Esophagus muscularis mucosa (tissue), 4 donors: Measurements from ENCODE around the gene MAML3.

Experiments
- EP300 ChIP-seq: sonication (generic); formaldehyde crosslinking; IDR thresholded peaks from one replicate; pipeline ENCODE4 v1.6.1; 2017; ENCODE audit warnings: antibody characterized with exemption
- POLR2A ChIP-seq: fragments of 450-650 bp; IDR thresholded peaks from one replicate; pipeline ENCODE4 v1.6.1; 2017; ENCODE audit warnings: antibody characterized with exemption, moderate library complexity, mild to moderate bottlenecking, low read depth
- TF ChIP-seq, protein P1 (sequence below), 3 experiments: fragments of 200-600 bp in 2 of 3; fragments of 450-650 bp in 1 of 3; sonication (generic) in 2 of 3; IDR thresholded peaks; one replicate each; pipeline ENCODE4 v1.5.1; 2017 to 2019; ENCODE audit warnings: antibody characterized with exemption in 3 of 3, mild to moderate bottlenecking in 2 of 3, moderate library complexity in 1 of 3

DNA sequence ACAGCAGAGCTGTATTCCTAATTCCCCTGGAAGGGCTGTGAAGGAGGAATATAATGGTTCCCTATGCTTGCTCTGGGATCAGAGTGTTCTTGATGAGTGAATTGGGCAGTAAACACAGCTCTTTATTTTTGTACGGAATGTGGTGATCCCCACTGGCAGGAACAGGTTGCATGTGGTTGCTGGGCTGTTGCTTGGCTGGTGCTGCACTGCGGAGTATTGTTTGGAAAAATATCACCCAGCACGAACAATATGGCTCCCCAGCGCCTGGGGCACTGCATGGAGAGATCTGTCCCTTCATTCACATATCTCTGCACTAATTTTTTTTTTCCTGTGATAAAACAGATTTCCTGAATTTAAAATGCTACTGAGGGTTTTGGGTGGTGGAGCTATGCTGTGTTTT is 368.6 kb downstream of the MAML3 start:
- TF ChIP-seq POLR2A (no peak), EP300 (no peak)
- TF ChIP-seq, protein P1, sequence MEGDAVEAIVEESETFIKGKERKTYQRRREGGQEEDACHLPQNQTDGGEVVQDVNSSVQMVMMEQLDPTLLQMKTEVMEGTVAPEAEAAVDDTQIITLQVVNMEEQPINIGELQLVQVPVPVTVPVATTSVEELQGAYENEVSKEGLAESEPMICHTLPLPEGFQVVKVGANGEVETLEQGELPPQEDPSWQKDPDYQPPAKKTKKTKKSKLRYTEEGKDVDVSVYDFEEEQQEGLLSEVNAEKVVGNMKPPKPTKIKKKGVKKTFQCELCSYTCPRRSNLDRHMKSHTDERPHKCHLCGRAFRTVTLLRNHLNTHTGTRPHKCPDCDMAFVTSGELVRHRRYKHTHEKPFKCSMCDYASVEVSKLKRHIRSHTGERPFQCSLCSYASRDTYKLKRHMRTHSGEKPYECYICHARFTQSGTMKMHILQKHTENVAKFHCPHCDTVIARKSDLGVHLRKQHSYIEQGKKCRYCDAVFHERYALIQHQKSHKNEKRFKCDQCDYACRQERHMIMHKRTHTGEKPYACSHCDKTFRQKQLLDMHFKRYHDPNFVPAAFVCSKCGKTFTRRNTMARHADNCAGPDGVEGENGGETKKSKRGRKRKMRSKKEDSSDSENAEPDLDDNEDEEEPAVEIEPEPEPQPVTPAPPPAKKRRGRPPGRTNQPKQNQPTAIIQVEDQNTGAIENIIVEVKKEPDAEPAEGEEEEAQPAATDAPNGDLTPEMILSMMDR (IDR thresholded peaks at IDR 0.05), result no peak
